Measurements from ENCODE around the gene CRTAC1.

CRTAC1 gene

DNA sequence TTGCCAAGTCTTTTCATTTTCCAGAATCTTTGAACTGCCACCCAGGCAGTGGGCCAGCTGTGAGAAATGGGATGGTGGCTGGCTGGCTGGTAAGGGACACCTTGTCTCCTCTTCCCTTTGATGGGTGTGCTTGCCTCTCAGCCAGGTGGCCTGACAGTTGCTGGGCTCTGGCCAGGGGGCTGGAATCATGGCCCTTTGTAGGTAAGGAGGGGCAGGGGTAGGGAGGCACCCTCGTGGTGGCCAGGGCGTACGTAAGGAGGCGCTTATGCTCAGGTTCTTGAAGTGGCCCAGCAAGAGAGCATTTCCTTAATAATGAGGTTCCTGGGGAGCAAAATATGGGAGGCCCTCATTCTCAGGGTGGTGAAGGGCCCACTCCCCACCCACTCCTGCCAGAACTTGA lies 213.8 kb downstream of the CRTAC1 start:
- no peak for DNase-seq (ENCODE audit: low read depth in 1 of 2, low spot score in 1 of 2)
- no peak for TF ChIP-seq JUND (IDR thresholded peaks at IDR 0.05; ENCODE audit: low read depth)
- in situ Hi-C loops (cut with HindIII; ENCODE audit: low pct_unique_long_range_greater_than_20kb, low sequenced_read_pairs): no loop called here
